DND-41 (cell line): ENCODE measurements around the gene SLC39A9.

Experiments
- ATAC-seq: fragments of 200-7000 bp; cut with Tn5 transposase; 3 replicates; pipeline ENCODE4 v1.9.1; 2021; ENCODE audit warnings: low read depth; ENCODE audit not compliant: insufficient read depth
- DNase-seq: peaks from one replicate; pipeline ENCODE4 v3.0.0-alpha.2; 2020
- H2AFZ ChIP-seq: 2 replicates; pipeline ENCODE4 v1.6.0; 2012; ENCODE audit warnings: low read depth, low read length
- H3K27ac ChIP-seq: 2 replicates; pipeline ENCODE4 v1.5.1; 2012; ENCODE audit warnings: low read length, inconsistent platforms
- H3K27me3 ChIP-seq: fragments of 200-600 bp; sonication (generic); 2 replicates; pipeline ENCODE4 v1.6.0; 2012; ENCODE audit warnings: low read length, mild to moderate bottlenecking, inconsistent platforms; ENCODE audit not compliant: insufficient read depth, poor library complexity
- H3K36me3 ChIP-seq: 2 replicates; pipeline ENCODE4 v1.5.1; 2012; ENCODE audit warnings: low read length, inconsistent platforms; ENCODE audit not compliant: insufficient read depth
- H3K4me1 ChIP-seq: 2 replicates; pipeline ENCODE4 v1.5.1; 2012; ENCODE audit warnings: mild to moderate bottlenecking, low read length; ENCODE audit not compliant: insufficient read depth
- H3K4me2 ChIP-seq: 2 replicates; pipeline ENCODE4 v1.6.0; 2012; ENCODE audit warnings: mild to moderate bottlenecking, moderate library complexity, low read length, inconsistent platforms; ENCODE audit not compliant: insufficient read depth
- H3K4me3 ChIP-seq, 2 experiments: fragments of 200-600 bp in 1 of 2; shearing (Covaris generic) in 1 of 2; 2 replicates each; pipeline ENCODE4 v1.5.1; 2012 to 2016; ENCODE audit warnings: inconsistent platforms in 2 of 2, low read length in 2 of 2, mild to moderate bottlenecking in 2 of 2, low read depth in 1 of 2, moderate library complexity in 1 of 2
- H3K79me2 ChIP-seq: 2 replicates; pipeline ENCODE4 v1.6.0; 2012; ENCODE audit warnings: low read length, inconsistent platforms; ENCODE audit not compliant: insufficient read depth
- H3K9ac ChIP-seq: 2 replicates; pipeline ENCODE4 v1.6.0; 2012; ENCODE audit warnings: low read depth, mild to moderate bottlenecking, inconsistent platforms, low read length, moderate library complexity
- H3K9me3 ChIP-seq: 2 replicates; pipeline ENCODE4 v1.5.1; 2012; ENCODE audit warnings: low read length, moderate library complexity, mild to moderate bottlenecking, inconsistent platforms; ENCODE audit not compliant: insufficient read depth, severe bottlenecking
- H4K20me1 ChIP-seq: 2 replicates; pipeline ENCODE4 v1.6.0; 2012; ENCODE audit warnings: low read length; ENCODE audit not compliant: insufficient read depth
- CTCF ChIP-seq: IDR thresholded peaks from 2 replicates; pipeline ENCODE4 v1.5.1; 2012; ENCODE audit warnings: borderline replicate concordance, low read length, moderate library complexity, mild to moderate bottlenecking; ENCODE audit not compliant: poor library complexity, severe bottlenecking; ENCODE audit errors: extremely low read depth
- EZH2 ChIP-seq: IDR thresholded peaks from 3 replicates; pipeline ENCODE4 v1.6.1; 2012; ENCODE audit warnings: borderline replicate concordance, low read depth, mild to moderate bottlenecking, moderate library complexity, low read length, inconsistent platforms; ENCODE audit not compliant: severe bottlenecking

The SLC39A9 gene

GRCh38 chr14:69374235-69374634 lies 24.3 kb upstream of the SLC39A9 start:
- Histone ChIP-seq H3K9me3 (peaks cover 4% of the 10 kb centered on the region), H3K27me3 (no peaks in the 10 kb centered on the region), H3K4me2 (no peak overlapping the region), H3K4me3 (no peak overlapping the region), H2AFZ (no peak overlapping the region), H3K36me3 (peaks cover 52% of the 10 kb centered on the region), H3K4me1 (no peaks in the 10 kb centered on the region), H4K20me1 (0 out of 2 replicates have a peak, but pooled peaks cover under 1% of the 10 kb centered on the region), H3K9ac (no peak overlapping the region), H3K79me2 (peaks cover under 1% of the 10 kb centered on the region; the same call in 1 of the 2 replicates), H3K27ac (no peak overlapping the region)
- no peak for ATAC-seq
- no peak for DNase-seq
- TF ChIP-seq CTCF (no peak), EZH2 (no peak)

- Histone ChIP-seq H3K36me3 (peaks cover 62% of the 10 kb centered on the region), H3K27me3 (no peaks in the 10 kb centered on the region), H3K4me3 (no peak overlapping the region), H3K79me2 (peaks cover 2% of the 10 kb centered on the region; the same call in 1 of the 2 replicates), H4K20me1 (peaks cover 6% of the 10 kb centered on the region; the same call in 1 of the 2 replicates), H3K27ac (no peak overlapping the region), H3K4me2 (no peak overlapping the region), H3K9ac (no peak overlapping the region), H3K9me3 (peaks cover 4% of the 10 kb centered on the region), H3K4me1 (no peaks in the 10 kb centered on the region), H2AFZ (no peak overlapping the region)
- TF ChIP-seq CTCF (no peak), EZH2 (no peak)
- DNase-seq (no peak), ATAC-seq (no peak)
These were observed 23.3 kb upstream of the SLC39A9 start for GRCh38 chr14:69375182-69375581.

DNA sequence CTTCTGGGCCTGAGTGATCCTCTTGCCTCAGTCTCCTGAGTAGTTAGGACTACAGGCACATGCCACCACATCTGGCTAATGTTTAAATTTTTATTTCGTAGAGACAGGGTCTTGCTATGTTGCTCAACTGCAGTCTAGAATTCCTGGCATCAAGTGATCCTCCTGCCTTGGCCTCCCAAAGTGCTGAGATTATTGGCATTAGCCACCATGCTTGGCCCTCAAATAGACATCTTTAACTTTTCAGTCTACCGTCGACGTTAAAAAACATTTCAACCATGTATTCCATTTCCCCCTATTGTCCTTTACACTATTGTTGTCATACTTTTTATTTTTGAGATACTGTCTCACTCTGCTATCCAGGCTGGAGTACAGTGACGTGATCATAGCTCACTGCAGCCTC lies 22.8 kb upstream of the SLC39A9 start:
- Histone ChIP-seq H3K4me3 (no peak overlapping the region), H4K20me1 (peaks cover 11% of the 10 kb centered on the region; the same call in 1 of the 2 replicates), H3K27me3 (no peaks in the 10 kb centered on the region), H2AFZ (no peak overlapping the region), H3K4me1 (no peaks in the 10 kb centered on the region), H3K79me2 (peaks cover 6% of the 10 kb centered on the region; the same call in 1 of the 2 replicates), H3K9me3 (peaks cover 4% of the 10 kb centered on the region), H3K27ac (no peak overlapping the region), H3K36me3 (peaks cover 67% of the 10 kb centered on the region), H3K4me2 (no peak overlapping the region), H3K9ac (no peak overlapping the region)
- ATAC-seq (no peak), DNase-seq (no peak)
- TF ChIP-seq CTCF = no peak
- TF ChIP-seq EZH2 = no peak
